ENCODE measurements around the gene NOTCH2NLA.
"Not testable (repeated sequence)": the region's sequence is repeated elsewhere in the genome, so short reads cannot be mapped to it uniquely, and the experiment has no call there.

- TF ChIP-seq, protein P1, sequence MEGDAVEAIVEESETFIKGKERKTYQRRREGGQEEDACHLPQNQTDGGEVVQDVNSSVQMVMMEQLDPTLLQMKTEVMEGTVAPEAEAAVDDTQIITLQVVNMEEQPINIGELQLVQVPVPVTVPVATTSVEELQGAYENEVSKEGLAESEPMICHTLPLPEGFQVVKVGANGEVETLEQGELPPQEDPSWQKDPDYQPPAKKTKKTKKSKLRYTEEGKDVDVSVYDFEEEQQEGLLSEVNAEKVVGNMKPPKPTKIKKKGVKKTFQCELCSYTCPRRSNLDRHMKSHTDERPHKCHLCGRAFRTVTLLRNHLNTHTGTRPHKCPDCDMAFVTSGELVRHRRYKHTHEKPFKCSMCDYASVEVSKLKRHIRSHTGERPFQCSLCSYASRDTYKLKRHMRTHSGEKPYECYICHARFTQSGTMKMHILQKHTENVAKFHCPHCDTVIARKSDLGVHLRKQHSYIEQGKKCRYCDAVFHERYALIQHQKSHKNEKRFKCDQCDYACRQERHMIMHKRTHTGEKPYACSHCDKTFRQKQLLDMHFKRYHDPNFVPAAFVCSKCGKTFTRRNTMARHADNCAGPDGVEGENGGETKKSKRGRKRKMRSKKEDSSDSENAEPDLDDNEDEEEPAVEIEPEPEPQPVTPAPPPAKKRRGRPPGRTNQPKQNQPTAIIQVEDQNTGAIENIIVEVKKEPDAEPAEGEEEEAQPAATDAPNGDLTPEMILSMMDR (IDR thresholded peaks at IDR 0.05) = not testable (repeated sequence)
- TF ChIP-seq POLR2A (IDR thresholded peaks at IDR 0.05) = not testable (repeated sequence)
Observed at GRCh38 chr1:146273194-146273593, 44.4 kb upstream of the NOTCH2NLA start.

Measured in right lobe of liver (tissue), 4 donors.